HepG2 (cell line): Measurements from ENCODE around the gene B3GNT5. TPM values are rescaled to one million over a fixed set of nuclear protein-coding genes. Genes with fewer than 3 reads are reported as not detected.

Source experiments
- ARID2 ChIP-seq: sonication (generic); formaldehyde crosslinking; IDR thresholded peaks from 2 replicates; pipeline ENCODE4 v1.8.1; 2022; ENCODE audit warnings: mild to moderate bottlenecking, missing genetic modification reagents, borderline replicate concordance
- ARID4A ChIP-seq: sonication (generic); formaldehyde crosslinking; IDR thresholded peaks from 2 replicates; pipeline ENCODE4 v1.5.0; 2020; ENCODE audit warnings: mild to moderate bottlenecking, missing genetic modification reagents, borderline replicate concordance
- BATF2 ChIP-seq: sonication (generic); formaldehyde crosslinking; IDR thresholded peaks from 2 replicates; pipeline ENCODE4 v1.8.0; 2022; ENCODE audit warnings: mild to moderate bottlenecking, missing genetic modification reagents, moderate library complexity
- FUBP1 ChIP-seq: sonication (generic); formaldehyde crosslinking; IDR thresholded peaks from 2 replicates; pipeline ENCODE4 v1.5.1; 2020; ENCODE audit warnings: missing genetic modification reagents, mild to moderate bottlenecking, borderline replicate concordance
- GFI1 ChIP-seq: sonication (generic); formaldehyde crosslinking; IDR thresholded peaks from 2 replicates; pipeline ENCODE4 v1.5.0; 2020; ENCODE audit warnings: missing genetic modification reagents, mild to moderate bottlenecking, borderline replicate concordance
- HDAC2 ChIP-seq: sonication (generic); formaldehyde crosslinking; IDR thresholded peaks from 2 replicates; pipeline ENCODE4 v1.4.0; 2020; ENCODE audit warnings: missing genetic modification reagents
- HOXA9 ChIP-seq: sonication (generic); formaldehyde crosslinking; IDR thresholded peaks from 2 replicates; pipeline ENCODE4 v1.8.1; 2022; ENCODE audit warnings: missing genetic modification reagents, mild to moderate bottlenecking, moderate library complexity, borderline replicate concordance
- MTF1 ChIP-seq: sonication (generic); formaldehyde crosslinking; IDR thresholded peaks from 2 replicates; pipeline ENCODE4 v1.5.0; 2020; ENCODE audit warnings: missing genetic modification reagents
- PPARG ChIP-seq: conservative IDR thresholded peaks from 2 replicates; pipeline ENCODE4 v1.6.1; 2016; ENCODE audit warnings: missing biosample characterization, missing genetic modification reagents
- RARA ChIP-seq: IDR thresholded peaks from 2 replicates; pipeline ENCODE4 v1.6.1; 2016; ENCODE audit warnings: missing genetic modification reagents, missing compliant biosample characterization
- TEF ChIP-seq: sonication (generic); formaldehyde crosslinking; IDR thresholded peaks from 2 replicates; pipeline ENCODE4 v1.5.0; 2020; ENCODE audit warnings: missing genetic modification reagents
- ZFP37 ChIP-seq: sonication (generic); formaldehyde crosslinking; IDR thresholded peaks from 2 replicates; pipeline ENCODE4 v1.4.0; 2020; ENCODE audit warnings: missing genetic modification reagents, borderline replicate concordance
- ZFX ChIP-seq: sonication (generic); formaldehyde crosslinking; IDR thresholded peaks from 2 replicates; pipeline ENCODE4 v1.4.0; 2020; ENCODE audit warnings: mild to moderate bottlenecking, low read depth, missing genetic modification reagents, moderate library complexity
- ZMYM4 ChIP-seq: sonication (generic); formaldehyde crosslinking; IDR thresholded peaks from 2 replicates; pipeline ENCODE4 v1.8.1; 2023; ENCODE audit warnings: mild to moderate bottlenecking, missing genetic modification reagents
- ZNF20 ChIP-seq: sonication (generic); formaldehyde crosslinking; IDR thresholded peaks from 2 replicates; pipeline ENCODE4 v1.4.0; 2020; ENCODE audit warnings: mild to moderate bottlenecking, moderate library complexity, missing genetic modification reagents
- ZNF230 ChIP-seq: sonication (generic); formaldehyde crosslinking; IDR thresholded peaks from 2 replicates; pipeline ENCODE4 v1.4.0; 2020; ENCODE audit warnings: mild to moderate bottlenecking, missing genetic modification reagents
- ZNF280B ChIP-seq: sonication (generic); formaldehyde crosslinking; IDR thresholded peaks from 2 replicates; pipeline ENCODE4 v1.5.0; 2020; ENCODE audit warnings: missing genetic modification reagents, mild to moderate bottlenecking, borderline replicate concordance
- ZNF362 ChIP-seq: sonication (generic); formaldehyde crosslinking; IDR thresholded peaks from 2 replicates; pipeline ENCODE4 v1.4.0; 2020; ENCODE audit warnings: missing genetic modification reagents, mild to moderate bottlenecking, borderline replicate concordance
- ZNF552 ChIP-seq: sonication (generic); formaldehyde crosslinking; IDR thresholded peaks from 2 replicates; pipeline ENCODE4 v1.9.0; 2022; ENCODE audit warnings: missing genetic modification reagents, mild to moderate bottlenecking, borderline replicate concordance
- ZNF792 ChIP-seq: IDR thresholded peaks from 2 replicates; pipeline ENCODE4 v1.6.1; 2016
- polyA plus RNA-seq, 8 experiments: library from polyadenylated mRNA; depleted of rRNA in 3 of 8; stranded (reverse) in 7 of 8; unstranded in 1 of 8; fragments of >200 nt; fragmentation: Illumina TruSeq in 4 of 8; extraction: Trizol in 4 of 8; gene quantifications; 2 replicates each; pipeline versions ENCODE4 v1.2.1 to v1.2.3, GENCODE V29; 2011 to 2016; ENCODE audit warnings: low read depth in 4 of 8, missing spikeins in 1 of 8, mixed read lengths in 1 of 8; ENCODE audit not compliant: insufficient read depth in 1 of 8
- total RNA-seq, 5 experiments: library from RNA; depleted of rRNA; stranded (reverse); fragments of >200 nt; fragmentation: Illumina TruSeq; extraction: Trizol; gene quantifications; 2 replicates each; pipeline ENCODE4 v1.2.3, GENCODE V29; 2016; ENCODE audit warnings: low read depth in 1 of 5

B3GNT5 gene
- total and polyA plus RNA-seq, 2 of the 13 experiments (the other 11 are each of a cell fraction or from before 2014, with no cell fraction given): not detected

GRCh38 chr3:183211352-183211751 lies 41.7 kb upstream of the B3GNT5 start (continued):
- TF ChIP-seq FUBP1 (peak; percentile 49; the same call in 1 of the 2 replicates), ZNF792 (peak; percentile 60; the same call in 1 of the 2 replicates), ZFX (peak; percentile 42; the same call in 1 of the 2 replicates), RARA (CRISPR knock-in tag) (peak; percentile 81), ZNF20 (no peak), HOXA9 (CRISPR knock-in tag) (no peak), ZNF280B (no peak), ARID4A (CRISPR knock-in tag) (no peak; the same call in 1 of the 2 replicates), ZNF230 (CRISPR knock-in tag) (0 out of 2 replicates have a peak, but pooled peaks have one; percentile 79), ZMYM4 (peak; percentile 81), ARID2 (CRISPR knock-in tag) (no peak), GFI1 (CRISPR knock-in tag) (no peak), MTF1 (CRISPR knock-in tag) (no peak; the same call in 1 of the 2 replicates), PPARG (0 out of 2 replicates have a peak, but pooled peaks have one; percentile 30), HDAC2 (CRISPR knock-in tag) (peak; percentile 80), ZNF552 (CRISPR knock-in tag) (no peak), BATF2 (CRISPR knock-in tag) (no peak), ZNF362 (no peak), TEF (CRISPR knock-in tag) (no peak), ZFP37 (CRISPR knock-in tag) (no peak)
